SK-N-MC (cell line): ENCODE data around the gene HS3ST2.

ENCODE experiments used
- EZH2 ChIP-seq: fragments of 200-600 bp; sonication (generic); IDR thresholded peaks from one replicate; pipeline ENCODE4 v1.6.1; 2017; ENCODE audit warnings: antibody characterized with exemption
- POLR2AphosphoS5 ChIP-seq: IDR thresholded peaks from 2 replicates; pipeline ENCODE4 v1.6.1; 2012; ENCODE audit warnings: mild to moderate bottlenecking, low read depth, low read length, borderline replicate concordance

DNA sequence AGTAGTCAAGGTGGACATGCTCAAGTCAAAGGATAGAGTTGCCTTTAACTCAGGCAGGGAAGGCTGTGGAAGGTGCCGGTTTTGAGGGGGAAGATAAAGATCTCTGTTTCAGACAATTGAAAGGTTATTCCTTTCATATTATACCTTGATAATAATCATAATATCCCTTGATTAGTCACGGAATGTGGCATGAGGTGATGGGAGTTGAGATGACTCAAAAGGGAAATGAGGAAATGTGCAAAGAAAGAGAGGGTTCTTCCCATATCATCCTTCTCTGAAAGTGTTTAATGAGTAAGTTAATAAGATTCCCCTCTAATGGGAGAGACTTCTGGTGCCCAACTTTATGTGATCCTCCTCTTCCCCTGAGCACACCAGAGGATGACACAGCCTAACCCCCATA is 43.1 kb upstream of the HS3ST2 start:
- no peak for TF ChIP-seq EZH2
- no peak for TF ChIP-seq POLR2AphosphoS5
